Effector CD4-positive, alpha-beta T cell (primary cell): ENCODE results near the gene ZNF429.
"Not testable (repeated sequence)": the region's sequence is repeated elsewhere in the genome, so short reads cannot be mapped to it uniquely, and the experiment has no call there.

Experiments used
- DNase-seq: peaks from one replicate; pipeline ENCODE4 v3.0.0-alpha.2; 2020
- total RNA-seq: gene quantifications from one replicate; lab custom pipeline; 2026; lab: John Stamatoyannopoulos, UW

The ZNF429 gene
- total RNA-seq = 13.3 reads per million, percentile 38 among the genes with 10 or more reads in this experiment

GRCh38 chr19:21505459-21506451, at the start of gene ZNF429:
ZNF429 (plus strand) TSS chr19:21505602; CDS start chr19:21505772, 170 bp downstream.
- peak; percentile 90 for DNase-seq

- no peak for DNase-seq
These were observed 44.7 kb upstream of the ZNF429 start for GRCh38 chr19:21460686-21461085.

DNA sequence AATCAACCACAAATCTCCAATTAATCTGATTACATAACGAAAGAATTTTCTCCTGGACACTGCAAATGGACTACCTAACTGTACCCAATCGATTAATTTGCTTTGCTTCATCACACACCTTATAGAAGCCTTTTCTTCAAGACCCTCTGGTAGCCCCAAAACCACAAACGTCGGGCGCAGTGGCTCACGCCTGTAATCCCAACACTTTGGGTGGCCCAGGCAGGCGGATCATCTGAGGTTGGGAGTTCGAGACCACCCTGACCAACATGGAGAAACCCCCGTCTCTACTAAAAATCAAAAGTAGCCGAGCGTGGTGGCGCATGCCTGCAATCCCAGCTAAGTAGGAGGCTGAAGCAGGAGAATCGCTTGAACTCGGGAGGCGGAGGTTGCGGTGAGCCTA, 42.9 kb upstream of the ZNF429 start:
- no peak for DNase-seq

GRCh38 chr19:21463449-21464105, 41.8 kb upstream of the ZNF429 start:
- DNase-seq = peak; percentile 15

GRCh38 chr19:21466627-21467026, 38.8 kb upstream of the ZNF429 start:
- DNase-seq = no peak

DNA sequence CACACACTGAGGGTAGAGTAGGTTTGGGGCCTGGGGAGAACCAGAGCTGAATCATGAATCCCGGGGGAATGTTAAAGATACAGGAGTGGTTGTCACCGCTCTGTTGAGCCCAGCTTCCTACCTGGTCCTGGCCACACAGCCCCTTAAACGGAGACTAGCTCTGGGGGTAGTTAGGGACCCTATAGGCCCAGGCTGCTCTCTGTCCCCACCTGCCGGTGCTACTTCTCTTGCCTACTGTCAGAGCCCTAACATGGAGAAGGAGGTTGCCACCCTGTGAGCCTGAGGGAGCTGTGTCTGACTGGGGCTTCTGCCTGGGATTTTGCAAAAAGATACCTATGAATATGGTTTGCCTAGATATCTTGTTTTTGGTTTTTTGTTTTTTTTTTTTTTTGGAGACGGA, 36.6 kb upstream of the ZNF429 start:
- no peak for DNase-seq

- no peak for DNase-seq
These were observed 32.9 kb upstream of the ZNF429 start for GRCh38 chr19:21472507-21472906.

DNA sequence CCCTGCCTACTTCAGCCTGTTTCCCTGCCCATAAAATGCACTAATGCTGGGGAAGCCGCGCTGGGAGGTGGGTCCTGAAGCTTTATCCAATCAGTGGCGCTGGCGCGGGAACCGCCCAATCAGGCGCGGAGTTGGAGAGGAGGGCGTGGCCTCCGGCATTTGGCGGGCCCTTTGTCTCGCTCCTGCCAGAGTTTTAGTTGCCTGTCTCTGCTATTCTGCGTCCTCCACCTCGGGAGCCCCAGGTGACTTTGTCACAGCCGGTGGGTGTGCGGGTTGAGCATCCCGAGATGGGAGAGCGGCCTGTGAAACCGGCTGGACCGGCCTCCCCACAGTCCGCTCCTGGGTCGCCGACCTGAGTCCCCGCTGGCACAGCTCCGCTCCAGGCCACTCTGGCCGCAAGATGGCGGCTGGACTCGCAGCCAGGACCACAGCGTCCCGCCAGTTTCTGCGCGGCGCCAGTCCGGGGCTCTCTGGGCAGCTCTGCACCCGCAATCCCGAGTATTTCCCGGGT, 30.7 kb upstream of the ZNF429 start:
- peak; percentile 65 for DNase-seq

DNA sequence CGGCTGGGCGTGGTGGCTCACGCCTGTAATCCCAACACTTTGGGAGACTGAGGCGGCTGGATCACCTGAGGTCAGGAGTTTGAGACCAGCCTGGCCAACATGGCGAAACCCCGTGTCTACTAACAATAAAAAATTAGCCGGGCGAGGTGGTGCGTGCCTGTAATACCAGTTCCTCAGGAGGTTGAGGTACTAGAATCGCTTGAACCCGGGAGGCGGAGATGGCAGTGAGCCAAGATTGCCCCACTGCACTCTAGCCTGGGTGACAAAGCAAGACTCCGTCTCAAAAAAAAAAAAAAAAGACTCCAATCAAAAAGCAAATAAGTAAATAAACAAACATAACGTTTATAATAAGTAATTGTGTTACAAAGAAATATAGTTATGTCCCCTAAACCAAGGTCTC, 23.0 kb upstream of the ZNF429 start:
- DNase-seq = not testable (repeated sequence)

DNA sequence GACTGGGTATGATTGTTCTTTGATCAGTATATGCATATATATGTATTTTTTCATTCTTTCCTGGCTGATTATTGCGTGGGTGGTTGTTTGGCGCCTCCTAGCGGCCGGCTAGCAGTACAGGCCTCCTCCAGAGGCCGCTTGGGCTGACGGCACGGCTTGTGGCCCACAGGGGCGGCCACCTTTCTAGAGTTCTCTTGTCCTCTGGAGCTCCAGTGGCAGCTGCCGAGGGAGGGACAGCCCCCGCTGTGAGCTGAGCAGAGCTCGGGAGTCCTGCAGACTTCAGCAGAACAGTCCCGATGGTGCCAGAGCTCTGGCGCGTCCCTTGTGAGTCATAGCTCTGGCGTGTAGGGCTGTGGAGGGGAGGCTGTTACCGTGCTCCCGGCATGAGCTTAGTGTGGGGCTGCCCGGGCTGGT, 22.5 kb upstream of the ZNF429 start:
- DNase-seq = peak; percentile 62

GRCh38 chr19:21483589-21484170, 21.7 kb upstream of the ZNF429 start:
- DNase-seq = peak; percentile 50

- DNase-seq = no peak
These were observed 20.8 kb upstream of the ZNF429 start for GRCh38 chr19:21484631-21485030.

- no peak for DNase-seq
These were observed 19.5 kb upstream of the ZNF429 start for GRCh38 chr19:21485926-21486325.

- no peak for DNase-seq
These were observed 17.4 kb upstream of the ZNF429 start for GRCh38 chr19:21487969-21488368.

GRCh38 chr19:21491146-21491545, 14.3 kb upstream of the ZNF429 start:
- DNase-seq = no peak

GRCh38 chr19:21492947-21493906, 12.2 kb upstream of the ZNF429 start:
- no peak for DNase-seq

DNA sequence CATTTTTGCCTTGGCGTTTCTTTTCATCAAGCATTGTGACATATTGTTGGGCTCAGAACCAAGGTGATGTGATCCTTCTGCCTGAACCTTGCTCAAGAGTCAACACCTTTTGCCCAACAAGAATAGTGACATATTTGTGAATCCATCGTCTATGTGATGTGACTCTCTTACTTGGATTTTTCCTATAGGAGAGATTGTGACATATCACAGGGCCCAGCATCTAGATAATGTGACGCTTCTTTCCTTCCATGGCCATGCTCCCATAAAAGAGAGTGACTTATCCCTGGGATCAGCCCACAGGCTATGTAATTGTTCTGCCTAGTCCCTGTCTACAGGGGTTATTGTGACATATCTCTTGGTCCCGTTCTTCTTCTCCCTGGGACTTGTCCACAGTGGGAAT, 8.5 kb upstream of the ZNF429 start:
- DNase-seq = no peak

- DNase-seq = no peak
These were observed 6.8 kb upstream of the ZNF429 start for GRCh38 chr19:21498651-21499050.

DNA sequence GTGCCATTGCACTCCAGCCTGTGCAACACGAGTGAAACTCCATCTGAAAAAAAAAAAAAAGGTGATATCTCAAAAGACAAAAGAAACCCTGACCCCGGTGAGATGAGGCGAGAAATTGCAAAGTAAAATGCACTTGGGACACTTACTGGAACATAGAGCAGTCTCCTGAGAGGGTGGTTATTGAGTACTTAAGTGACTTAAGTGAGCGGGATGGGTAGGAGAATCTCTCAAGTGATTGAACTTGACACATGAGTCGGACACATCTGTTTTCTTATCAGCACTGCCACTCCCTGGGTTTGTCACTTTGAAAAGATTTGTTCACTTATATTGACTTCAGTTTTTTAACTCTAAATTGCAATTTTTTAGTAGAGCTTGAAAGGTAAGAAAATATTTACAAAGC, 2.8 kb downstream of the ZNF429 start:
- DNase-seq = no peak

DNA sequence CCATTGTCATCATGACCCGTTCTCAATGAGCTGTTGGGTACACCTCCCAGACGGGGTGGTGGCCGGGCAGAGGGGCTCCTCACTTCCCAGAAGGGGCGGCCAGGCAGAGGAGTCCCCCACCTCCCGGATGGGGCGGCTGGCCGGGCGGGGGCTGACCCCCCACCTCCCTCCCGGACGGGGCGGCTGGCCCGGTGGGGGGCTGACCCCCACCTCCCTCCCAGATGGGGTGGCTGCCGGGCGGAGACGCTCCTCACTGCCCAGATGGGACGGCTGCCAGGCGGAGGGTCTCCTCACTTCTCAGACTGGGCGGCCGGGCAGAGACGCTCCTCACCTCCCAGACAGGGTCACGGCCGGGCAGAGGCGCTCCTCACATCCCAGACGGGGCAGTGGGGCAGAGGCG, 5.7 kb downstream of the ZNF429 start:
- not testable (repeated sequence) for DNase-seq

DNA sequence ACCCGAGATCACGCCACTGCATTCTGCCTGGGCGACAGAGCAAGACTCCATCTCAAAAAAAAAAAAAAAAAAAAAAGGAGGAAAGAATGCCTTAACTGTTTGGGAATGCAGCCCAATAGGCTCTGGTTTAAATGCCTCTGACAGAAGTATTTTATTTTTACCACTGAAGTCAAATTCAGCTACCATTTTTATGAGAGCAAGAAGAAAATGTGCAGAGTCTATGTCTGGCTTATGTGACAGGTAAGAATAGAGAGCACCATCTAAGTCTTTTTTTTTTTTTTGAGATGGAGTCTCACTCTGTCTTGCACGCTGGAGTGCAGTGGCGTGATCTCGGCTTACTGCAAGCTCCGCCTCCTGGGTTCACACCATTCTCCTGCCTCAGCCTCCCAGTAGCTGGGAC, 7.2 kb downstream of the ZNF429 start:
- DNase-seq = not testable (repeated sequence)

GRCh38 chr19:21513651-21514050, 8.2 kb downstream of the ZNF429 start:
- no peak for DNase-seq
